Measurements from ENCODE around the gene SYNDIG1L. TPM values are rescaled to one million over a fixed set of nuclear protein-coding genes. Genes with fewer than 3 reads are reported as not detected.
"Not testable (repeated sequence)": the region's sequence is repeated elsewhere in the genome, so short reads cannot be mapped to it uniquely, and the experiment has no call there.

SYNDIG1L gene
- total RNA-seq = not detected

GRCh38 chr14:74426202-74426582 lies at the start of gene SYNDIG1L:
TSS of gene SYNDIG1L (minus strand) at chr14:74426210. CDS start at chr14:74409744, 16,466 bp downstream.
- DNase-seq (ENCODE audit: low spot score) (peak; percentile 32), ATAC-seq (no peak)

- ATAC-seq (no peak), DNase-seq (ENCODE audit: low spot score) (no peak)
Observed at GRCh38 chr14:74475678-74476077, 49.7 kb upstream of the SYNDIG1L start.

GRCh38 chr14:74474376-74474775 lies 48.4 kb upstream of the SYNDIG1L start:
- DNase-seq (ENCODE audit: low spot score) = no peak
- ATAC-seq = no peak

- DNase-seq (ENCODE audit: low spot score) (no peak), ATAC-seq (no peak)
Observed at GRCh38 chr14:74472601-74473000, 46.6 kb upstream of the SYNDIG1L start.

- DNase-seq (ENCODE audit: low spot score) (no peak), ATAC-seq (no peak)
Observed at GRCh38 chr14:74469548-74470518, 43.8 kb upstream of the SYNDIG1L start.

GRCh38 chr14:74468513-74468912 lies 42.5 kb upstream of the SYNDIG1L start:
- DNase-seq (ENCODE audit: low spot score) (no peak), ATAC-seq (no peak)

GRCh38 chr14:74465335-74465734 lies 39.3 kb upstream of the SYNDIG1L start:
- DNase-seq (ENCODE audit: low spot score) (no peak), ATAC-seq (no peak)

GRCh38 chr14:74464785-74465184 lies 38.8 kb upstream of the SYNDIG1L start:
- DNase-seq (ENCODE audit: low spot score) (no peak), ATAC-seq (no peak)

- no peak for DNase-seq (ENCODE audit: low spot score)
Observed at GRCh38 chr14:74463697-74464096, 37.7 kb upstream of the SYNDIG1L start.

GRCh38 chr14:74462993-74463392 lies 37.0 kb upstream of the SYNDIG1L start:
- DNase-seq (ENCODE audit: low spot score) = no peak
- ATAC-seq = no peak

More at GRCh38 chr14:74463697-74464096, 37.7 kb upstream of the SYNDIG1L start:
- no peak for ATAC-seq

- ATAC-seq (no peak), DNase-seq (ENCODE audit: low spot score) (peak; percentile 23)
Observed at GRCh38 chr14:74459976-74460375, 34.0 kb upstream of the SYNDIG1L start.

GRCh38 chr14:74459289-74459946 lies 33.4 kb upstream of the SYNDIG1L start:
- DNase-seq (ENCODE audit: low spot score) = peak; percentile 39

GRCh38 chr14:74457565-74457895 lies 31.5 kb upstream of the SYNDIG1L start:
- no peak for DNase-seq (ENCODE audit: low spot score)
- no peak for ATAC-seq

More at GRCh38 chr14:74459289-74459946, 33.4 kb upstream of the SYNDIG1L start:
- peak; percentile 49 for ATAC-seq

GRCh38 chr14:74456684-74457564 lies 30.9 kb upstream of the SYNDIG1L start:
- no peak for ATAC-seq
- DNase-seq (ENCODE audit: low spot score) = peak; percentile 10

GRCh38 chr14:74454397-74454796 lies 28.4 kb upstream of the SYNDIG1L start:
- not testable (repeated sequence) for DNase-seq (ENCODE audit: low spot score); ATAC-seq

GRCh38 chr14:74444866-74445265 lies 18.9 kb upstream of the SYNDIG1L start:
- DNase-seq (ENCODE audit: low spot score) = no peak
- ATAC-seq = no peak

- DNase-seq (ENCODE audit: low spot score) (no peak), ATAC-seq (peak; percentile 86)
Observed at GRCh38 chr14:74442757-74443156, 16.7 kb upstream of the SYNDIG1L start.

- ATAC-seq (peak; percentile 93), DNase-seq (ENCODE audit: low spot score) (no peak)
Observed at GRCh38 chr14:74441113-74441512, 15.1 kb upstream of the SYNDIG1L start.

GRCh38 chr14:74438351-74438915 lies 12.4 kb upstream of the SYNDIG1L start:
- ATAC-seq = no peak

GRCh38 chr14:74437496-74438053 lies 11.6 kb upstream of the SYNDIG1L start:
- no peak for ATAC-seq
- DNase-seq (ENCODE audit: low spot score) = no peak

More at GRCh38 chr14:74438351-74438915, 12.4 kb upstream of the SYNDIG1L start:
- no peak for DNase-seq (ENCODE audit: low spot score)

All from left lobe of liver (tissue), 2 donors.